ENCODE measurements around the gene RBM28. TPM values are rescaled to one million over a fixed set of nuclear protein-coding genes. Genes with fewer than 3 reads are reported as not detected.

Gene RBM28
- total and polyA plus RNA-seq, 2 of the 8 experiments (the other 6 are each of a cell fraction or from before 2014, with no cell fraction given): 12.8 to 65.3 TPM

- peaks cover 28 to 62% (median 52%) of the 10 kb centered on the region in 4 experiments for H3K27me3 ChIP-seq (replicated peaks in 1 of 4; ENCODE audit: control insufficient read depth in 3 of 4, extremely low read depth in 1 of 4, insufficient read depth in 3 of 4, low read length in 3 of 4)
- no peak overlapping the region for H3K9ac ChIP-seq (replicated peaks in 1 of 4; ENCODE audit: extremely low read depth in 1 of 4, low read depth in 3 of 4, low read length in 3 of 4)
- H2AK5ac ChIP-seq (ENCODE audit: low read depth, low read length): no peak overlapping the region
- H3K79me1 ChIP-seq (ENCODE audit: low read depth, low read length): no peaks in the 10 kb centered on the region
- H3K4me2 ChIP-seq (ENCODE audit: insufficient read depth in 1 of 2, low read depth in 2 of 2, low read length in 2 of 2): no peak overlapping the region
- H3K4ac ChIP-seq (replicated peaks; ENCODE audit: insufficient read length, low read depth, low read length): no peak overlapping the region
- H3K36me3 ChIP-seq (ENCODE audit: control insufficient read depth in 2 of 4, insufficient read depth in 4 of 4, low read length in 3 of 4): peaks cover 0 to 9% (median 0%) of the 10 kb centered on the region in 4 experiments; a peak in 1 of 8 replicates
- peaks cover 8% of the 10 kb centered on the region; the same call in 1 of the 2 replicates for H3K23me2 ChIP-seq (ENCODE audit: low read depth, low read length)
- ChIA-PET CTCF (ENCODE audit: partially characterized antibody) (interaction anchor here (1.0 to 1.6 kb wide), 4 partner anchors 9 to 29 kb away, joined by 3 to 9 read pairs (median 5); no protein-coding TSS in a partner anchor), POLR2A (ENCODE audit: partially characterized antibody) (no interaction called here)
- 87% methylated on average over 4 of the region's 4 CpGs; no CpG with 5 or more reads in 1 of the 2 experiments for WGBS, 2 experiments (ENCODE audit: extremely low coverage in 1 of 2, insufficient coverage in 1 of 2, insufficient read length in 1 of 2, insufficient replicate concordance in 2 of 2, low coverage in 1 of 2, low lambda C conversion rate in 2 of 2, missing lambda C conversion rate in 1 of 2)
- H2AFZ ChIP-seq (ENCODE audit: low read length): no peak overlapping the region
- DNase-seq (ENCODE audit: low read depth in 1 of 2, low spot score in 2 of 2) (no peak), FAIRE-seq (no peak)
- no peak overlapping the region for H3K18ac ChIP-seq (ENCODE audit: extremely low read depth, low read length)
- no peak overlapping the region for H2BK20ac ChIP-seq (ENCODE audit: low read length)
- no peak overlapping the region for H3K4me3 ChIP-seq (ENCODE audit: extremely low read depth in 1 of 4, insufficient read depth in 2 of 4, low read depth in 3 of 4, low read length in 4 of 4)
- no peak overlapping the region for H3K14ac ChIP-seq (ENCODE audit: insufficient read length)
- no peak overlapping the region for H2BK15ac ChIP-seq (ENCODE audit: low read length)
- H2BK120ac ChIP-seq (replicated peaks; ENCODE audit: low read depth, low read length): no peak overlapping the region
- no peak overlapping the region for H2BK5ac ChIP-seq (ENCODE audit: low read depth, low read length)
- no peaks in the 10 kb centered on the region for H3K79me2 ChIP-seq (ENCODE audit: control insufficient read depth in 1 of 2, insufficient read depth in 2 of 2, low read length in 2 of 2)
- H4K20me1 ChIP-seq (replicated peaks in 1 of 2; ENCODE audit: control insufficient read depth in 1 of 2, insufficient read depth in 2 of 2, low read length in 2 of 2): no peaks in the 10 kb centered on the region
- no peak overlapping the region for H3K23ac ChIP-seq (ENCODE audit: insufficient read length)
- peaks cover 0 to 14% (median 7%) of the 10 kb centered on the region in 4 experiments; a peak in 5 of 7 replicates for H3K4me1 ChIP-seq (replicated peaks in 1 of 4; ENCODE audit: control insufficient read depth in 3 of 4, insufficient read depth in 4 of 4, low read length in 3 of 4)
- no peak overlapping the region for H4K8ac ChIP-seq (ENCODE audit: extremely low read depth, insufficient read depth, low read length)
- no peak overlapping the region for H2BK12ac ChIP-seq (ENCODE audit: low read depth, low read length)
- no peak overlapping the region for H4K91ac ChIP-seq (replicated peaks; ENCODE audit: insufficient read length, low read length)
- H3K9me3 ChIP-seq (ENCODE audit: insufficient read depth in 2 of 2, low read depth in 1 of 2, low read length in 1 of 2): no peaks in the 10 kb centered on the region
- no peak overlapping the region for H3K27ac ChIP-seq (ENCODE audit: low read depth, low read length)
- peak; percentile 6 for TF ChIP-seq EZH2 (IDR thresholded peaks at IDR 0.05; ENCODE audit: low read depth, low read length, severe bottlenecking)
- no peak for TF ChIP-seq SUZ12 (IDR thresholded peaks at IDR 0.05; ENCODE audit: low read length)
- H4K5ac ChIP-seq (ENCODE audit: insufficient read length, low read depth, low read length): no peak overlapping the region
- no peak overlapping the region for H3K56ac ChIP-seq (replicated peaks; ENCODE audit: insufficient read length, low read depth, low read length)
These were observed 20.6 kb upstream of the RBM28 start for GRCh38 chr7:128364166-128364870.
